OCI-LY1 (cell line): ENCODE data around the gene FANCD2.

Source experiments
- H2AFZ ChIP-seq: fragments of 200-600 bp; sonication (generic), shearing (Covaris generic); 2 replicates; pipeline ENCODE4 v1.6.0; 2014; ENCODE audit warnings: antibody characterized with exemption, mild to moderate bottlenecking, low read length
- H3F3A ChIP-seq: fragments of 200-600 bp; sonication (generic), shearing (Covaris generic); 2 replicates; pipeline ENCODE4 v1.6.0; 2014; ENCODE audit warnings: mild to moderate bottlenecking, antibody characterized with exemption, low read length, moderate library complexity; ENCODE audit not compliant: insufficient read depth
- H3K27ac ChIP-seq: fragments of 200-600 bp; sonication (generic); 2 replicates; pipeline ENCODE4 v1.5.1; 2014; ENCODE audit warnings: low read length, mixed run types, mild to moderate bottlenecking, low read depth; ENCODE audit not compliant: poor library complexity, severe bottlenecking
- H3K27me3 ChIP-seq: fragments of 200-600 bp; sonication (generic); 2 replicates; pipeline ENCODE4 v1.6.0; 2014; ENCODE audit warnings: antibody characterized with exemption, mild to moderate bottlenecking, low read length, moderate library complexity; ENCODE audit not compliant: insufficient read depth
- H3K36me3 ChIP-seq: fragments of 200-600 bp; sonication (generic); 2 replicates; pipeline ENCODE4 v1.6.1; 2014; ENCODE audit warnings: mild to moderate bottlenecking, antibody characterized with exemption, low read length, moderate library complexity, mixed read lengths; ENCODE audit not compliant: insufficient read depth
- H3K4me1 ChIP-seq: fragments of 200-600 bp; sonication (generic); 2 replicates; pipeline ENCODE4 v1.5.1; 2014; ENCODE audit warnings: mild to moderate bottlenecking, low read length, moderate library complexity; ENCODE audit not compliant: insufficient read depth, severe bottlenecking
- H3K4me2 ChIP-seq: fragments of 200-600 bp; sonication (generic), shearing (Covaris generic); 2 replicates; pipeline ENCODE4 v1.6.1; 2014; ENCODE audit warnings: low read length
- H3K4me3 ChIP-seq: fragments of 200-600 bp; sonication (generic); 2 replicates; pipeline ENCODE4 v1.5.1; 2014; ENCODE audit warnings: low read length, low read depth, mild to moderate bottlenecking, mixed read lengths; ENCODE audit not compliant: poor library complexity, severe bottlenecking
- H3K79me2 ChIP-seq: fragments of 200-600 bp; shearing (Covaris generic); 2 replicates; pipeline ENCODE4 v1.6.1; 2016; ENCODE audit warnings: mixed run types, low read length, mixed read lengths; ENCODE audit not compliant: insufficient read depth
- H3K9ac ChIP-seq: fragments of 200-600 bp; sonication (generic), shearing (Covaris generic); 2 replicates; pipeline ENCODE4 v1.6.1; 2014; ENCODE audit warnings: mild to moderate bottlenecking, low read length, mixed read lengths
- H3K9me2 ChIP-seq: fragments of 200-600 bp; sonication (generic), shearing (Covaris generic); 2 replicates; pipeline ENCODE4 v1.6.1; 2014; ENCODE audit warnings: low read depth, mild to moderate bottlenecking, low read length, mixed read lengths
- H3K9me3 ChIP-seq: fragments of 200-600 bp; shearing (Covaris generic); 2 replicates; pipeline ENCODE4 v1.6.1; 2014; ENCODE audit warnings: low read length, mixed read lengths
- H4K20me1 ChIP-seq: fragments of 200-600 bp; sonication (generic), shearing (Covaris generic); 2 replicates; pipeline ENCODE4 v1.6.0; 2016; ENCODE audit warnings: mild to moderate bottlenecking, low read length; ENCODE audit not compliant: insufficient read depth
- EZH2 ChIP-seq: fragments of 200-600 bp; sonication (generic), shearing (Covaris generic); IDR thresholded peaks from 2 replicates; pipeline ENCODE4 v1.8.0; 2017; ENCODE audit warnings: borderline replicate concordance, mixed run types, mild to moderate bottlenecking, antibody characterized with exemption, low read length, moderate library complexity, mixed read lengths
- TF ChIP-seq, protein P1 (sequence below): fragments of 200-600 bp; sonication (generic), shearing (Covaris generic); IDR thresholded peaks from 2 replicates; pipeline ENCODE4 v1.5.1; 2017; ENCODE audit warnings: mild to moderate bottlenecking, antibody characterized with exemption, low read length, moderate library complexity, mixed read lengths

Gene FANCD2

DNA sequence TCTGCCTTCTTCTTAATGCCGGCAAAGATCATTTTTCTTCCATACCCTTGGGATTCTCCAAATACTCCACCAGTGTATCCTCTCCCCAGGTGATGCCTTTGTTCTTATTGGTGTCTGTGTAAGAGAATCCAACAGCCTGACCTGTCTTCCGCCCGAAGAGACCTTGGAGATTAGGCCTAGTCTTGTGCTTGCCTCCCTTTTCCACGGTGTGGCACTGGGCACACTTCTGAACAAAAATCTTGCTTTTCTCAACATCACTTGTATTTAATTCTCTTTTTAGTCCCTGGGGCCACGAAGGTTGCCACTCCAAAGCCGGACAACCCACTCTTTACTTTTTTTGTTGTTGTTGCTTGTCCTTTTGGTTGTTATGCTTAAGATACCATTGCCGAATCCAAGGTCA, 25.6 kb upstream of the FANCD2 start:
- Histone ChIP-seq H3K36me3 (peaks cover 59% of the 10 kb centered on the region), H3K27ac (no peak overlapping the region)

DNA sequence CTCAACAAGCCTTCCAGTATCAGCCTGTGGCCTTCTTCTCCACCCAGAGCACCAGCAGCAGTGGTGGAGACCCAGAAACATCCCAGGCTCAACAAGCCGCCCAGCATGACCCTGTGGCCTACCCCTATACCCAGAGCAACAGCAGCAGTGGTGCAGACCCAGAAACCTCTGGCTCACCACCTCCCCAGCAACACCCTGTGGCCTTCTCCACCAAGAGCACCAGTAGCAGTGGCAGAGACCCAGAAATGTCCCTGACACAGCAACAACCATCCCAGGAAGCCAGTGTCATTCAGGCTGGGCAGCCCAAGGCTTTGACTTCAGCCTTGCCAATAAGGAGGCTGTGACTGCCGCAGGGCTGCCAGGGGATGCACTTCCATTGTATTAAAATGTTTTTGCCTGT, 23.3 kb upstream of the FANCD2 start:
- Histone ChIP-seq H3K9me3 (no peaks in the 10 kb centered on the region), H3K4me3 (no peak overlapping the region), H3K79me2 (no peaks in the 10 kb centered on the region), H3K36me3 (peaks cover 46% of the 10 kb centered on the region), H3K9me2 (no peaks in the 10 kb centered on the region), H3K4me1 (peaks cover 20% of the 10 kb centered on the region), H3K4me2 (no peak overlapping the region), H3K9ac (no peak overlapping the region), H3F3A (no peaks in the 10 kb centered on the region), H3K27me3 (no peaks in the 10 kb centered on the region), H4K20me1 (no peaks in the 10 kb centered on the region), H3K27ac (no peak overlapping the region), H2AFZ (no peak overlapping the region)
- TF ChIP-seq, protein P1, sequence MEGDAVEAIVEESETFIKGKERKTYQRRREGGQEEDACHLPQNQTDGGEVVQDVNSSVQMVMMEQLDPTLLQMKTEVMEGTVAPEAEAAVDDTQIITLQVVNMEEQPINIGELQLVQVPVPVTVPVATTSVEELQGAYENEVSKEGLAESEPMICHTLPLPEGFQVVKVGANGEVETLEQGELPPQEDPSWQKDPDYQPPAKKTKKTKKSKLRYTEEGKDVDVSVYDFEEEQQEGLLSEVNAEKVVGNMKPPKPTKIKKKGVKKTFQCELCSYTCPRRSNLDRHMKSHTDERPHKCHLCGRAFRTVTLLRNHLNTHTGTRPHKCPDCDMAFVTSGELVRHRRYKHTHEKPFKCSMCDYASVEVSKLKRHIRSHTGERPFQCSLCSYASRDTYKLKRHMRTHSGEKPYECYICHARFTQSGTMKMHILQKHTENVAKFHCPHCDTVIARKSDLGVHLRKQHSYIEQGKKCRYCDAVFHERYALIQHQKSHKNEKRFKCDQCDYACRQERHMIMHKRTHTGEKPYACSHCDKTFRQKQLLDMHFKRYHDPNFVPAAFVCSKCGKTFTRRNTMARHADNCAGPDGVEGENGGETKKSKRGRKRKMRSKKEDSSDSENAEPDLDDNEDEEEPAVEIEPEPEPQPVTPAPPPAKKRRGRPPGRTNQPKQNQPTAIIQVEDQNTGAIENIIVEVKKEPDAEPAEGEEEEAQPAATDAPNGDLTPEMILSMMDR: no peak
- no peak for TF ChIP-seq EZH2

More for the DNA sequence above, 25.6 kb upstream of the FANCD2 start:
- H3F3A ChIP-seq: no peaks in the 10 kb centered on the region
- H3K4me1 ChIP-seq: peaks cover 3% of the 10 kb centered on the region
- H3K27me3 ChIP-seq: no peaks in the 10 kb centered on the region
- H3K9me3 ChIP-seq: no peaks in the 10 kb centered on the region
- H3K4me2 ChIP-seq: no peak overlapping the region
- H2AFZ ChIP-seq: no peak overlapping the region
- no peaks in the 10 kb centered on the region for H4K20me1 ChIP-seq
- H3K9me2 ChIP-seq: no peaks in the 10 kb centered on the region
- no peaks in the 10 kb centered on the region for H3K79me2 ChIP-seq
- H3K9ac ChIP-seq: no peak overlapping the region
- no peak for TF ChIP-seq EZH2
- TF ChIP-seq, protein P1: no peak
- no peak overlapping the region for H3K4me3 ChIP-seq

- Histone ChIP-seq H3K4me2 (no peak overlapping the region), H3F3A (no peaks in the 10 kb centered on the region), H3K79me2 (no peaks in the 10 kb centered on the region), H3K27ac (no peak overlapping the region), H3K36me3 (peaks cover 34% of the 10 kb centered on the region), H3K4me1 (peaks cover 34% of the 10 kb centered on the region), H3K4me3 (no peak overlapping the region), H2AFZ (no peak overlapping the region), H4K20me1 (no peaks in the 10 kb centered on the region), H3K9me3 (no peaks in the 10 kb centered on the region), H3K27me3 (no peaks in the 10 kb centered on the region), H3K9me2 (no peaks in the 10 kb centered on the region), H3K9ac (no peak overlapping the region)
- TF ChIP-seq EZH2: no peak
- TF ChIP-seq, protein P1: no peak
Measured at GRCh38 chr3:10004506-10004905, 21.7 kb upstream of the FANCD2 start.
